Activated CD4-positive, alpha-beta T cell treated with anti-CD3 and anti-CD28 coated beads for 1 hour (primary cell): ENCODE measurements around the gene ARL4C.
A peak's percentile ranks its signal among the peaks of the same experiment; 100 is the strongest.
"Not testable (repeated sequence)": the region's sequence is repeated elsewhere in the genome, so short reads cannot be mapped to it uniquely, and the experiment has no call there.

Experiments used
- DNase-seq: peaks from one replicate; pipeline ENCODE4 v3.0.0-alpha.2; 2020

The ARL4C gene

DNA sequence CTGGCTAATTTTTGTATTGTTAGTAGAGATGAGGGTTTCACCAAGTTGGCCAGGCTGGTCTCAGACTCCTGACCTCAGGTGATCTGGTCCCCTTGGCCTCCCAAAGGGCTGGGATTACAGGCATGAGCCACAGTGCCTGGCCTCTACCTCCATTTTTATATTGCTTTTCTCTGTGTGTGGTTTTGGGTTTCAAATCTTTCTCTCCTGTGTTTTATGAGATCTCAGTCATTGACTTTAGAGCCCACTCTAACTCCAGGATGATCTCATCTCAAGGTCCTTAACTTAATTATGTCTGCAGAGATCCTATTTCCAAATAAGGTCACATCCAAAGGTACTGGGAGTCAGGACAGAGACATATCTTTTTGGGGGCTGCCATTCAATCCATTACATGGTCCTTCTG is 24.7 kb downstream of the ARL4C start:
- no peak for DNase-seq

DNA sequence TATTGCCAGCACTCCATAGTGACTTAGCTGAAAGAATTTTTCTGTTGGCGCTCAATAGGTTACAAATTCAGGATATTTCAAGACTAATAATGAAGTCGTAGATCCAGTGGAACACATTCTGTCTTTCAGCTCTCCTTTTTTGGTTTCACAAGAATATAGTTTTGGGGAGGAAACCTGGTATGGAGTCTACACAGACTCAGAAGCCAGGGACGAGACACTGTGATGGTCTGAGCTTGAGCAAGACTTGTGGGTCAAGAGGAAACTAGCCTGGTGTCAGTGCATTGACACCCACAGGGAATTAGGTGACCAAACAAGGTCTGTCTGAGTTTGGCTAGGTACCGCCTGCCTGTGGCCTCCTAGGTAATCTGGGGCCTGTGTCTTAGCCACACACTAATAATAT is 26.9 kb downstream of the ARL4C start:
- DNase-seq: no peak

DNA sequence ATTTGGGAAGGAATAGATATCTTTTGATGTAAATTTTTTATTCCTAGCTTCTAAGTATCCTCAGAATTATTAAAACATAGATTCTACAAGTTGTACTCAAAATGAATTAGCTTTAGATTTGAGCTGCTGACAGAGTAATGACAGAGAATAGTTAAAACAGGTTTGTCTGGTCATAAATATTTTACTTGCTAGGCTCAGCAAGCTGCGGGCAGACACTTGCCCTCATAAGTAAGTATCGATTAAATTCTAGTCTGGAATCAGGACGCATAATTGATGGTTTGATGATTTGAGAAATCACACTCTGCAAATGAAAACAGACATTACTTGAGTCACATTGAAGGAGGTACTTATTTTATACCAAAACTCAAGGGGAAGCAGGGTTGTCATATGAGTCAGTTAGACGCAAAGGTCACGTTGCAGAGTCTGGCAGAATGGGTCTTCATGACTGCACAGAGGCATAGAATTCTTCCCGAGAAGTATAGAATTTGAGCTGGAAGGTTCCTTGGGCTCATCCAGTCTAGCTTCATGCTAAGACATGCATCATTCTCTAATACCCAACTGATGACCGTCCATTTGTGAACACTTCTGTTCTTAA is 27.5 kb downstream of the ARL4C start:
- DNase-seq: no peak

DNA sequence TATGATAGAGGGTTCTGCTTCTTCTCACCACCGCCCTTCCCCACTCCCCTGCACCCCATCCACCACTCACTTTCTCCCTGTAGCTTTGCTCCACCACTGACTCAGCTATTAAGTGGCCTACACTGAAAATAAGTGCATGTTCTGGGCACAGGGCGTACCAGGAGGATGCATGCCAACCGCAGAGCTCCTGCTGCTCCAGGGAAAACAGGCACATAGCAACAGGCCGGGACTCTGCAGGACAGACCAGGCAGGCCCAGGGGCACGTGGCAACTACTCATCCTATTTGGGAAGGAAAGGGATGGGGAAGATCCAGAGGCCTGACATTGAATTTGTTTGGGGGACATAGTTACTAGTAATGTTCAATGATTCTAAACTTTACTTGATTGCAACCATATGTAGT is 28.4 kb downstream of the ARL4C start:
- DNase-seq: no peak

DNA sequence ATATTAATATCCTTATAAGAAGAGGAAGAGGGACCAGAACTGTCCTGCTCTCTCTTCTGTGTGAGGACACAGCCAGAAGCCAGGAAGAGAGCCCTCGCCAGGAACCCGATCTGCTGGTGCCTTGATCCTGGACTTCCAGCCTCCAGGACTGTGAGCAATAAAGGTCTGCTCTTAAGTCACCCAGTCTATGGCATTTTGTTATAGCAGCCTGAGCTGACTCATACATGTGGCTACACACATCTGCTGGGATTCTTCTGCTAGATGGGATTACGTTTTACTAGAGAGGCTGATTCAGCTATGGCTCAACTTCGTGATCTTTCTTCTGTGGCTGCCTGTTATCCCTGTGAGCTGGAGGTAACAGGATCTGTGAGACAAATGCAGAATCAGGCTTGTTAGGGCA is 29.6 kb downstream of the ARL4C start:
- no peak for DNase-seq

DNA sequence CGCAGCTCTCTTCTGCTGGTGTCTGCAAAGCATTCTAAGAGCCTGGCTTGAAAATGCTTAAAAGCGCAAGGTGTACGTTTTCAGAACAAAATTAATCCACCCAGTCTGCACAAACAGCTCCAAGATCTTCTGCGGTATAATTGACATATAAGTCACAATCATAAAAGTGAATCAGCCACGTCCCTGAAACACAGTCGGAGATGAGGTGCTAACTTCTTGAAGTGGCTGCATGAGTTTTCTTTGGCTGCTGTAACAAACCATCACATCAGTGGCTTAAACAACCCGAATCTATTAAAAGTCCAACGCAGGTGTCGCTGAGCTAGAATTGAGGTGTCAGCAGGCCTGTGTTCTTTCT is 32.6 kb downstream of the ARL4C start:
- DNase-seq: no peak

DNA sequence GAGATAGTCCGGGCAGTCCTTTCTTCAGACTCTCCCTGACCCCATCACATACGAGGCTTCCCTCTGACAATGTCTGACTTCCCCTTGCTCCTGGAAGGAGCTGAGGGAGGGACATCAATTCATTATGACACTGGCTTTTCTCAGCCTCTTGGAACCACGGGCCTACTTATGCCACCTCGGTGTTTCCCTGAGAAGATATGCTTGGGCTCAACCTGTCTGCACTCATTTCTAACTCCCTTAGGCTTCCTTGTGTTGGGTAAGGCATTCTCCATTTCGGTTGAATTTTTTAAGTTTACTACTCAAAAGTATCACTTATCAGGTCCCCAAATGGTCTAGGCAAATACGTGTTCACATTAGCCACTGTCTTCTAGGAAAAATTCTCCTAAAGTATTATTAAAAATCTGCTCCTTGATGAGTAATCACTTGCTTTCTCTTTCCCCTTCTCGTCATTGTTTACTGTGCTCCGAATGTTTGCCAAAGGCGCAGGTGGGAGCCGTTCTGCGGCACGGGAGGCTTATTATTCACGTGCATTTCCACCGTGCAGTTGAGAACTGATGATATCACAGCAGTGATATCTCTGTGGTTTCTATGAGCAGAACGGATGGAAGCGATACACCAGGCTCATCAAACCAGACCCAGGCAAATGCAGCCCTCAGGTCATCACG is 33.1 kb downstream of the ARL4C start:
- DNase-seq: peak; percentile 68

DNA sequence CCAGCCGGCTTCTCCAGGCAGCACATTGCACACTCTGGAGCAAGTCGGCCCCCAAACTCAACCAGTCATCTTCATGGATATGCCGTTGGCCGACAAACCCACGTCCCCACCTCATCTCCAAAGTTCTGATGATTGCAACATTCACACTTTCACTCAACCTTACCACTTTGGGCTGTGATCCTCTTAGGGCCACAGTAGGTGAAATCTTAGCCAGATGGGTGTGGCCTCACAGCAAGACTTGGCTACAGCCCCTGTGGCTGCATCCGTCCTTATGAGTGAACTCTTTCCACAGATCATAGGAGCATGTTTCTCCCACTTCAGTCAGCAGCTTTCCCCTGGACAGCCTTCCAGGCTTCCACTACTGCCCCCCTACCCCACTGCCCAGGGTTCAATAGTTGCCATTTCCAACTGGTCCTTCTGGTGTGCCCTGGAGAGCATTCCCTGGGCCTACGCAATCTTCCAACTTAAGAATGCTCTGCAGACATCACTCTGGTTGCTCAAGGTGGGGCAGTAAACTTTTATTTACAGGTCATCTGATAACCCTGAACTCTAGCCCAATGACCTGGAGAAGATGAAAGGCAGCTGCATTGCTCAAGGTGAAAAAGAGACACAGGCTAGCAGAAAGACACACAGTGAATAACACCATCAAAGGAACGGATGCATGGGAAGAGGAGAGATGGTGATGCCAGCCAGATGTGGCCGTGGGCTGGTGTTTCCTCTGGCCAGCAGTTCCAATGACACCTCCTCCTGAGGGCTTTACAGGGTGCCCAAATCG is 34.5 kb downstream of the ARL4C start:
- no peak for DNase-seq

DNA sequence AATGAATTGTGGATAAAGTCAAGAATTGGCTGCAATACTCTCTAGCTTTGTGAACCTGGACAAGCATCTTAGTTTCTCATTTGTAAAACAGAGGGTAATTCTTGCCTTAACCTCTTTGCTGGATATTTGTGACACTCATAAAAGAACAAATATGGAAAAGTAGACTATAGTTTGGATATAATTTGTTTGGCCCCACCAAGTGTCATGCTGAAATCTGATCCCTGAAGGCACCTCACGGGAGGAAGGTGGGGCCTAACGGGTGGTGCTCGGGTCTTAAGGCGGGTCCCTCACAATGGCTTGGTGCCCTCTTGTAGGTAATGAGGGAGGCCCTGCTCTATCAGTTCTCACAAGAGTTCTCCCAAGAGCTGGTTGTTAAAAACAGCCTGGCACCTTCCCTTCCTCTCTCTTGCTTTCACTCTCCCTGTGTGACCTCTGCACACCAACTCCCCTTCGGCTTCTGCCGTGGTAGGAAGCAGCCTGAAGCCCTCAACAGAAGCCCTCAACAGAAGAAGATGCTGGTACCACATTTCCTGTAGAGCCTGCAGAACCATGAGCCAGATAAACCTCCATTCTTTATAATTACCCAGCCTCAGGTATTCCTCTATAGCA is 37.4 kb downstream of the ARL4C start:
- no peak for DNase-seq

DNA sequence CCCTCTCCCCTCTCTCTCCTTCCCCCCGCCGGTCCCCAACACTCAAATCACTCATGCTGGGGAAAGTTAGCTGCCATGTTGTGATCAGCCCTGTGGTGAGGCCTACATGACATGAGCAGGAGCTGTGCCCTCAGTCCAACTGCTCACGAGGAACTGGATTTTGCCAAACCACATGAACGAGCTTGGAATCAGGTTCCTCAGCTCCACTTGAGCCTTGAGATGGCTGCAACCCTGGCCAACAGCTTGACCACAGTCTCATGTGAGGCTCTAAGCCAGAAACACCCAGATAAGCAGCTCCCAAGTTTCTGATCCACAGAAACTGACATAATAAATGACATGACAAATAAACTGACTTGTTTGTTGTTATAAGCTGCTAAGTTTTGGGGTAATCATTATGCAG is 38.4 kb downstream of the ARL4C start:
- no peak for DNase-seq

DNA sequence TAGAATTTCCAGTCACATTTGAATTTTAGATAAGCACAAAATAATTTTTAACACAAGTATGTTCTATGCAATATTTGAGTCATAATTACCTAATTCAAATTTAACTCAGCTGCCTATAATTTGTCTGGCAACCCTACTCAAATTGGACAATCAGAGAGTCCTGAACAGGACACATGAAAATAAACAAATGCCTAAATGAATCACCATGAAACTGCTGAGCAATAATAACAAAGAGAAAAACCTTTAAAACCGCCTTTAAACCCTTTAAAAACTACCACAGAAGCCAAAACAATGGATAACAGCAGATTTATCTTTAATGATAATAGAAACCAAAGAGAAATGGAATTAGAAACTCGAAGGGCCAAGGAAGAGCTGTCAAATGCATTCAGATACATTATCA is 39.5 kb downstream of the ARL4C start:
- no peak for DNase-seq

DNA sequence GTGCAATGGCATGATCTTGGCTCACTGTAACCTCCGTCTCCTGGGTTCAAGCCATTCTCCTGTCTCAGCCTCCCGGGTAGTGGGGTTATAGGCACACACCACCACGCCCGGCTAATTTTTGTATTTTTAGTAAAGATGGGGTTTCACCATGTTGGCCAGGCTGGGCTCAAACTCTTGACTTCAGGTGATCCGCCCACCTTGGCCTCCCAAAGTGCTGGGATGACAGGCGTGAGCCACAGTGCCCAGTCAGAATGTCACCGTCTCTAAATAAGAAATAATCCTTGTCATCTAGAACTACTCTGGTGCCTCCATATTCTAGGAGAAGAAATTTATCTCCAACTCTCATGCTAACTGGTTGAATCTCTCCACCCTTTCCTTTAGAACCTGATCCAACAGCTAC is 41.6 kb downstream of the ARL4C start:
- not testable (repeated sequence) for DNase-seq

DNA sequence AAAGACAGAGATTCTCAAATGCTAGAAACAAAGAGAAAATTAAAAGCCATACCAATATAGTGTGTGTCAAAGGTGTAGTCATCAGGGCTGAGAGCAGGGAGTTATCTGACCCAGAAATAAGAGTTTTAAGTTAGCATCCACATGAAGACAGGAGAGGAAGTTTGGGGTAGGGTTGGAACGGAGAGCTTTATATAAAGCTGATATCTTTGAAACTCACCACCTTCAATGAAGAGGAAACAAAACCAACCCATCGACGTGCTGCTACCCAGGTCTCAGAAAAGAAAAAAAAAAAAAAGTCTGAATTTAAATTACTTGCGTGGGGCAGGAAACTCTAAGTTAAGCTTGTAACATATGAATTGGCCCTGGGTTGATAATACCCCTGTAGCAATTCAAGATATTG is 42.4 kb downstream of the ARL4C start:
- no peak for DNase-seq

DNA sequence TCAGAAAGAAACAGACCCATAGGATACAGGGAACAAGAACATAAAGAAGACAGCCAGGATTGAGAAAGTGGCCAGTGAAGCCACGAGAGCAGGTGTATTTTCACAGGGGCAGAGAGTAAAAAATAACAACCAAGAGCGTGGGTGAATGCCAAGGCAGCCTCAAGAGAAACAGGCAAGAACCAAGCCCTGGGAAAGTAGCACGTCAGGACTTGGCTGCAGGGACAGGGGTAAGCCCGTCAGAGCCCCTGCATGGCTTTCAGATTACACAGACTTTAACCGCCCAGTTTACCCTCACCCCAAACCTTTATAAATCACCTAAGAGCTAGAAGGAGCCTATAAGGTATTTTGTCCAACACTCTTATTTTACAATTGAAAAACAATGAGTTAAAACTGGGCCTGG is 43.7 kb downstream of the ARL4C start:
- DNase-seq: no peak

DNA sequence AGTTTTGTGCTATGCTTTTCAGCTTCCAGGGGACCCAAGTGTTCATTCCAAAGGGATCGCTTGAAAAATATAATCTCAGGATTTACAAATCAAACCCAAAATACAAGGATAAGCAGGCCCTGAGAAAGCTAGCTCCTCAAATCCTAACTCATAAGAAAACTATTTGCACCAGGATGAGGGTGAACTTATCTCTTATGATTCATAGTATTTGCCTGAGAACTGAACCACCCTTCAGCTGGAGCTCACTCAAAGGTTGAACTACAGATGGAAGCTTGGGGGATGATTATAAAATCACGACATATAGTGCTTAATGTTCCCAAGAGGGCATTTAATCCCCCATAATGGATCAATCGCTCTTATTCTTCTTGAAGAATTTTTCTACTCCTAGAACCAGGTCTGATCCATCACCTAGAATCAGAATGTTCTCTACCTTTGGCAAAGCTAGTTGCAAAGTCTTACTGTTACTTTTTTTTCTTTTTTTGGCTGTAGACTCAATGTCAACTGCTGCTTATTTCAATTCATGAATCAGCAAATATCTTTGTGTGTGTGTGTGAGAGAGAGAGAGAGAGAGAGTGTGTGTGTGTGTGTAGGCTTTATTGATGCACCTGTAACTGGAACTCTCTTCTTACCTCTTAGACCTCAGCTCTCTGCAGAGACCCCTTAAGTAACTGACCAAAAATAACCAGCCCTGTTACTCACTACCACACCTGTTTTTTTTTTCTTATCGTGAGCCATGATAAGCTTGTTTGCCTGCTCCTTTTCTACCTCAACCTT is 44.8 kb downstream of the ARL4C start:
- DNase-seq: no peak

DNA sequence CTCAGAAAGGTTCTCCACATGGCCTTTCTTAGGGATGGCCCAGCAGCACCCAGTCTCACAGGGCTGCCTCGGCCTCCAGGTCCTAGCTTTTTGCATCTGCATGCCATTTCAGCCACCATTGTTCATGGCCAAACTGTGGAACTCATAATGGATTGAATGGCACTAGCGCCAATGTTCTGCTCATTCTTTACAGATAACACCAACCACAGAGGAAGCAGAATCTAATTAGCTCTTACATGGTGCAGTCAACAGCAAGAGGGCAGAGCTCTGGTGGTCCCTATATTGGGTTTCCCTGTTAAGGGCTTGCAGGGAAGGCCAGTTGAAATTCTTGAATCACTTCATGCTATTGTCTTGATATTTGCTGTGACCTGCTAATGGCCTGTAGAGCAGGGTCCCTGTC is 45.6 kb downstream of the ARL4C start:
- no peak for DNase-seq

DNA sequence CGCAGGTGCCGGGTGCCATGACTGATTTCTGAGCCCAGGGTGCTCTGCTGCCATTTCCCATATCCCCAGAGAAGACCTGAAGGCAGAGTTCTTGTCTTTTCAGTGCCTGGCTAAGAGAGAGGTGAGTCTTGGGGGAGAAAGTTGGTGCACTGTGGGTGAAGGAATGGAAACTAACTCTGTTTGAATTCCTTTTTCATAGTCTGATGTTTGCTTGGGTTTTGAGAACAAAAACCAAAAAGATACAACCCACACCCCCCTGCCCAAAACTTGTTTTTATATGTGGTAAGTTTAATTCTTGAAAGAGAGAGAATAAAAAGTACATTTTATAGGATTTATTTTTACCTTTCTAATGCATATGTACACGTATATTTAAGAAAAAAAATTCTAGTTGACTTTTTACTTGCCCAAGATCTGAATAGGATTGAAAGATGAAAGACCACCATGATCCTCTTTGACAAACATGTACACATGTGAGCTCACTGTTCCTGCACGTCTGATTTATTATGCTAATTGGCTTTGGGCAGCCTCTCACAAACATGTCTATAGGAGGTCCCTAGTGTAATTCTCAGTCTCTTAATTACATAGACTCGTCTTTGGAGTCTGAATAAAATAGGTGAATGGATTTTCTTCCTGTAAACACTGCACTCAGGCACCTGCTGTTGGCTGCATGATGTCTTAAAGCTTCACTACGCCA is 46.3 kb downstream of the ARL4C start:
- no peak for DNase-seq

DNA sequence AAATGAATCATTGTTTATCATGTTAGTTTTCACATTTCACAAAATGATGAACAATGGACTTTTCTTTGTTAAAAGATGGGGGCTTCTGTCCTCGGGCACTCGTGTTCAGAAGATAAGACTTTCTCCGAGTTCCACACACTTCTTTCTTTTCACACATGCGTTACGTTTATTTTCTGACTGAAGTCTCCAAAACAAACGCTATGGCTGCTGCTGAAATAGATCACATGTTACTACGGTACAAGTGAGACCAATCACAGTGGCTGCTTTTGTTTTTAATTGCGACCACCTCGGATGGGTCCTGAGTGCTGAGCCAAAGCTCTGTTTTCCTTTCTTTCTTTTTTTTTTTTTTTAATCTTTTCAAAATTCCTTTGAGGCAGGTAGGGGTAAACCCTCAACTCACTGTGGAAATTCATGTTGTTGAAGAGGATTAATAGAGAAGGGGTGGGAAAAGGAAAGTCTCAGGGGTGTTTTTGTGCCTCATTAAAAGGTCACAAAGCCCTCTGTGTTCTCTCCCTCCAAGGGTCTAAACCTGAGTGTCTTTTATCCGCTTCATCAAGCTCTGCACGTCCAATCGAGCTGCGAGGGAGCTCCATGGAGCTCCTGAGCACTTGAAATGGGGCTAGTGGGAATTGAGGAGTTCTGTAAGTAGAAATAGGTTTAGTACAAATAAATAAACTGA is 48.2 kb downstream of the ARL4C start:
- DNase-seq: no peak

DNA sequence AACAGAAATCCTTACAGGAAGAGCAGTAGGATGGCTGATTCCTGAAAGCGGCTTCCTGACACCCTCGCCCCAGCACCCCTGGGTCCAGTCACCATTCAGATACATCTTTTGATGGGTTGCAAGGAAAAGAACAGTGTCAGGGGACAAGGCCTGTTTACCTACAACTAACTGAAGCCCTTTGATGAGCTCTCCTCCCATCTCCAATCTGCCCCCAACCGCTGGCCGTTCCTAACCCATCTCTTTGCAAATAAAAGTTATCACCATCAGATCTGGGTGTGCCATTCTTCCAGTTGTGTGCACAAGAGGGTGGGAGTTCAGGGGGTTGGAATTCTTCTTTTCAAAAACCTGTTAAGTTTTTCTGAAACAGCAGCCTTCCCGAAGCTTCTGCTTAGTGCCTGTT is 48.9 kb downstream of the ARL4C start:
- DNase-seq: no peak

DNA sequence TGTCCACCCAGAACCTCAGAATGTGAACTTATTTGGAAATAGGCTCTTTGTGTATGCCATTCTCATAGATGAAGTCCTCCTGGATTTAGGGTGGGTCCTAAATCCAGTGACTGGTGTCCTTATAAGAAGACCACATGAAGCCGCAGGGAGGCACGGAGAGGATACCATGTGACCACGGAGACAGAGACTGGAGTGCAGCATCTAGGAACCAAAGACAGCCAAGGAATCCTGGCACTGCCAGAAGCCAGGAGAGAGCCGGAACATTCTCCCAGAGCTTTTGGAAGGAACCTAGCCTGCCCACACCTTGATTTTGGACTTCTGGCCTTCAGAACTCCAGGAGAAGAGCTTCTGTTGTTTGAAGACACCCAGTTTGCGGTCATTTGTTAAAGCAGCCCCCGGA is 49.7 kb downstream of the ARL4C start:
- DNase-seq: no peak

DNA sequence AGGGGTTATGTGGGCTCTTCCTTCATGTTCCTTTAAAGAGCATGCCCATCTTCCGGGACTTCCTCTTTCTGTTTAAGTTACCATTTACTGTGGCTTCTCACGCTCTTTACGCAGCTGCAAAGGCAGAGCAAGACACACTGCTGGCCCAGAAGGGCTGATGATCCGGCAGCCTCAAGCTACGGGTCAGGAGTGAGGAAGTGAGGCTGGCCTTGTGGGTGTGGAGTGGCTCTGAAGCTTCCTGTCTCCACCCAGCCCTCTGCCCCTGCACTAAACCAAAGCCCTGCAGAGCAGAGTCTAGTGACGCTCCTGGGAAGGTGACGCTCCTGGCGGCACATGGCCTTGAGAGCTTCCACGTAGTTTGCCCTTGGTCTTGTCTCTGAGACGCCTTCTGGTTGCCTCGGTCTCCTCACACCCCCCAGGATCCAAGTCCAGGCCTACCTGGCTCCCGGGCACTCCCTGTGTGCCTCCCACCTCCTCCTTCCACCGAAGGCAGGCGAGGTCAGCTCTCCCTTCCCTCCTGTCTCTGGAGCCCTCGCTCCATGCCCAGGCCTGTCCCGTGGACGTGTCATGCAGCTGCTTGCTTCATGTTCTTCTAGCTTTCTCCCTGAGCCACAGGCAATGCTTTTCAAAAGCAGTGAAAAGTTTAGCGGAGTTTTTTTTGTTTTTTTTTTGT is 50.3 kb downstream of the ARL4C start:
- peak; percentile 59 for DNase-seq

DNA sequence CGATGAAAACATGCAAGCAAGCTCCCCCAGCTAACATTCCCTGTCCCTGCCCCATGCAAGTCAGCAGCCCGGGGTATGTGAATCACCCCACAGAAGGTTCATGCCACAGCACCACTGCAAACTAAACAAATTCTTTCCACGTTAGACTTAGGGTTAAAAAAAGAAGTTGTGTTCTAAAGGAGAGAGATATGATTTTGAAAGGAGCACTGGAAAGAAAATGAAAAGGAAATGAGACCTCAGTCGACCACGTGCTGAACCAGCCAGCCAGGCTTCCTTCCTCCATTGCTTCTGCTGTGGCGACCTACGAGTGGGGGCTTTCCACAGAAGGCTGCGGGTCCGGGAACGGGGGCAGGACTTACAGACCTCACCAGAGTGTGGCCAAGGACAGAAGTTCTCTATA is 52.0 kb downstream of the ARL4C start:
- DNase-seq: peak; percentile 40
